Epidermal melanocyte (primary cell): ENCODE data around the gene SLC23A3.
"Not testable (repeated sequence)": the region's sequence is repeated elsewhere in the genome, so short reads cannot be mapped to it uniquely, and the experiment has no call there.

ENCODE experiments used
- DNase-seq: peaks from one replicate; pipeline ENCODE4 v3.0.0; 2011; ENCODE audit warnings: low spot score; ENCODE audit not compliant: insufficient read length

Gene SLC23A3

GRCh38 chr2:219204425-219205164 lies 34.8 kb upstream of the SLC23A3 start:
- no peak for DNase-seq

GRCh38 chr2:219201331-219201730 lies 31.5 kb upstream of the SLC23A3 start:
- DNase-seq = not testable (repeated sequence)

GRCh38 chr2:219200502-219201326 lies 30.9 kb upstream of the SLC23A3 start:
- not testable (repeated sequence) for DNase-seq

DNA sequence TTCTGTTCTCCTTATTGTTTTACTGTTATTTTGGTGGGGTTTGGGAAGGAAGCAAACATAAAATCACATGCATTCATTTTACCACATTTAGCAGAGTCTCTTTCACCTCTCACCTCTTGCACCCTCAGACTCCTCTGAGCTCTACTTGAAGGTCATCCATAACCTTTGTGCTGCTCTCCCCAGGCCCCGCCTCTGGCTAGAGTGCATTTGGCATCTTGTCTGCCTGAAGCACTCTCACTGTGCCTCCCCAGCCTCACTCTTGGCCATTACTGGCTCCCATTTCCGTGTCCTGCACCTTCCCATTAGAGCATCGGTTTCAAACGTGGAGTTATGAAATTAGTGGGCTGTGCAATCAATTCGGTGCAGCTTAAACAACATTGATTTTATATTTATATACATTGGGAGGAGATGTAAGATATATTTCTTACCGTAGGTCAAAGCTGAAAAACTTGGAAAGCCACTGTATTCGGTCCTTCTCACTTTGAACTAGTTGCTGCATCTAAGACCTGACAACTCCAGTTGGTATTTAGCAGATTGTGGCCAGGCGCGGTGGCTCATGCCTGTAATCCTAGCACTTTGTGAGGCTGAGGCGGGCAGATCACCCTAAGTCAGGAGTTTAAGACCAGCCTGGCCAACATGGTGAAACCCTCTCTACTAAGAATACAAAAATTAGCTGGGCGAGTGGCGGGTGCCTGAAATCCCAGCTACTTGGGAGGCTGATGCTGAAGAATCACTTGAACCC lies 29.8 kb upstream of the SLC23A3 start:
- DNase-seq = no peak

GRCh38 chr2:219198974-219199373 lies 29.1 kb upstream of the SLC23A3 start:
- no peak for DNase-seq

DNA sequence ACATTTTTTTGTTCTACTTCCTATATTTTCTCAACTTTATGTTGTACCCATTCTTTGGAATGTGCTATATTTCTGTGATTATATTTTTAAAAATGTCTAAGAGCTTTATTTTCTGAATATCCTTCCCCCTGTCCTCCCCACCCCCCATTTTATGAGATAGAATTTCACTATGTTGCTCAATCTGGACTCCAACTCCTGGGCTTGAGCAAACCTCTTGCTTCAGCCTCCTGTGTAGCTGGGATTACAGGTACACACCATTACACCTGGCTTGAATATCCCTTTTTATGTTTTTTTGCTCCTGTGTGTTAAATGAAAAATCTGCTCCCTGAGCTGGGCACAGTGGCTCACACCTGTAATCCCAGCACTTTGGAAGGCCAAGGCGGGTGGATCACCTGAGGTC lies 27.6 kb upstream of the SLC23A3 start:
- no peak for DNase-seq

DNA sequence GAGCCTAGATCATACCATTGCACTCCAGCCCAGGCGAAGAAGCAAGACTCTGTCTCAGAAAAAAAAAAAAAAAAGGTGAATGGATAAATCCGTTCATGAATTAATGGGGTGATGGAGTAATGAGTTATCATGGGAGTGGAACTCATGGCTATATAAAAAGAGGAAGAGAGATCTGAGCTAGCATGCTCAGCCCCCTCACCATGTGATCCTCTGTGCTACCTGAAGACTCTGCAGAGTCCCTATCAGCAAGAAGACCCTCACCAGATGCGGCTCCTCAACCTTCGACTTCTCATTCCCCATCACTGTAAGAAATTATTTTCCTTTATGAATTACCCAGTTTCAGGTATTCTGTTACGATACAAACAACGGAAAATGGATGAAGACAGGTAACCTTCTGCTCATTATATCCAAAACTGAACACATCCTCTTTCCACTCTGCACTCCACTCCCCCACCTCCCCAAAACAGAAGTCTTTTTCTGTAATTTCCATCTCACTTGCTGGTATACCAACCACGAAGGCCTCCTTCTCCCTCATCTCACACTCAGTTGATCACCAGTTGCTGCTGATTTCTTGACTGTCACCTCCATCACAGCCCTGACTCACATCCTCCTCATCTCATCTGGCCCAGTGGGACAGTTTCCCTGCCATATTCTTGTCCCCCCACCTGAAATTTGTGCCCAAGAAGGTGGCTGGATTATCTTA lies 17.1 kb upstream of the SLC23A3 start:
- DNase-seq = no peak

DNA sequence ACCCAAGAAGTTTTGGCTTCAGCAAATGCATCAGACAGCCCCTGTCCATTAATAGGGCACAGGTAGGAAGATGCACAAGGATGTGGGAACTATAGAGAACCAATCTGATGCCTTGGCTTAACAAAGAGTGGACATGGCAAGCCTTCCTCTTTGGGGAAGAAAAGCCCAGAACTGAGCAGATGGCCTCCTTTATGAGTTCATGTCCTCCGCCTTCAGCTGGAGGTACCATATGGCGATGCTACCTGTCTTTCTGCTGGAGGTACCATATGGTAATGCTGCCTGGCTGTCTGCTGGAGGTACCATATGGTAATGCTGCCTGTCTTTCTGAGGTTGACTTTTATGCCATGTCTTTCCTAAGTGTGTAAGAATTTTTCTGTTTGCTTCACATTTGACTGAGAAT lies 14.3 kb upstream of the SLC23A3 start:
- no peak for DNase-seq

DNA sequence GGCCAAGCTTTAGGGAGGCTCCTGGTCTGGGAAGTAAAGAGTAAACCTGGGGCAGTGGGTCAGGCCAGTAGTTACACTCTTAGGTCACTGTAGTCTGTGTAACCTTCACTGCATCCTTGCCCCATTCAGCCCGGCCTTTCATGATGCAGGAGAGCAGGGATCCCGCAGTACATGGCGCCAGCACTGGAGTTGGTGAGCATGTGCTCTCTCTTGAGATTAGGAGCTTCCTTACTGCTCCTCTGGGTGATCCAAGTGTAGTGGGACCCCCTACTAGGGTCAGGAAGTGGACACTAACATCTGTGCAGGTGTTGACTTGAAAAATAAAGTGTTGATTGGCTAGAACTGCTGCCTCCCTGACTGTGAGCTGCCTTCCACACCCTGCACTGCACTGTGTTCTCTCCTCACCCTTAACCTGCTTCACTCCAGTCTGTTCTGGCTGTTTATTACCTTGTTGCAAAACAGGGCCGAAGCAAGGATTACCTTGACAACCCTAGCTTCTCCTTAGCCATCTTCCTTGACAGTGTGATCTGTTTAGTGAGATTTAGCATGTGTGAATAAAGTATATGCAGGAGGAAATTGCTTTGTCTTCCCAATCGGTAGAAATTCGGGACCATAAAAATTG lies 13.4 kb upstream of the SLC23A3 start:
- DNase-seq = no peak

DNA sequence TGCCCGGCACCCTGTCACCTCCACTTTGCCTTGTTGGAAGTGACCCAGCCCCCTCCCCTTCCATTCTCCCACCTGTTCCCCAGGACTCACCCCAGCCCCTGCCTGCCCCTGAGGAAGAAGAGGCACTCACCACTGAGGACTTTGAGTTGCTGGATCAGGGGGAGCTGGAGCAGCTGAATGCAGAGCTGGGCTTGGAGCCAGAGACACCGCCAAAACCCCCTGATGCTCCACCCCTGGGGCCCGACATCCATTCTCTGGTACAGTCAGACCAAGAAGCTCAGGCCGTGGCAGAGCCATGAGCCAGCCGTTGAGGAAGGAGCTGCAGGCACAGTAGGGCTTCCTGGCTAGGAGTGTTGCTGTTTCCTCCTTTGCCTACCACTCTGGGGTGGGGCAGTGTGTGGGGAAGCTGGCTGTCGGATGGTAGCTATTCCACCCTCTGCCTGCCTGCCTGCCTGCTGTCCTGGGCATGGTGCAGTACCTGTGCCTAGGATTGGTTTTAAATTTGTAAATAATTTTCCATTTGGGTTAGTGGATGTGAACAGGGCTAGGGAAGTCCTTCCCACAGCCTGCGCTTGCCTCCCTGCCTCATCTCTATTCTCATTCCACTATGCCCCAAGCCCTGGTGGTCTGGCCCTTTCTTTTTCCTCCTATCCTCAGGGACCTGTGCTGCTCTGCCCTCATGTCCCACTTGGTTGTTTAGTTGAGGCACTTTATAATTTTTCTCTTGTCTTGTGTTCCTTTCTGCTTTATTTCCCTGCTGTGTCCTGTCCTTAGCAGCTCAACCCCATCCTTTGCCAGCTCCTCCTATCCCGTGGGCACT lies 12.7 kb upstream of the SLC23A3 start:
- no peak for DNase-seq

DNA sequence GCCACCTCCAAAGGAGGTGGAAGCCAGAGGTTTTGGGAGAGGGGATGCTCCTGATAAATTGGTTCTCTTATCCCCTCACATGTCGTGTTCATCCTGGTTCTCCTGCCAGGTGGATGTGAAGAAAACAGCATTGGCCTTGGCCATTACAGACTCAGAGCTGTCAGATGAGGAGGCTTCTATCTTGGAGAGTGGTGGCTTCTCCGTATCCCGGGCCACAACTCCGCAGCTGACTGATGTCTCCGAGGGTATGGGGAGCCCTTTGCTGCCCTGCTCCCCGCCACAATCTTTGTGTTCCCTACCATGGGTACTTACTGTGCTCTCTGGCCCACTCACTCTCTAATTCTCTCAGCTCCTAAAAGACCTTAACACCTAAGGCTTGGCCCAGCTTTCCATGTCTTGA lies 11.7 kb upstream of the SLC23A3 start:
- DNase-seq = no peak

DNA sequence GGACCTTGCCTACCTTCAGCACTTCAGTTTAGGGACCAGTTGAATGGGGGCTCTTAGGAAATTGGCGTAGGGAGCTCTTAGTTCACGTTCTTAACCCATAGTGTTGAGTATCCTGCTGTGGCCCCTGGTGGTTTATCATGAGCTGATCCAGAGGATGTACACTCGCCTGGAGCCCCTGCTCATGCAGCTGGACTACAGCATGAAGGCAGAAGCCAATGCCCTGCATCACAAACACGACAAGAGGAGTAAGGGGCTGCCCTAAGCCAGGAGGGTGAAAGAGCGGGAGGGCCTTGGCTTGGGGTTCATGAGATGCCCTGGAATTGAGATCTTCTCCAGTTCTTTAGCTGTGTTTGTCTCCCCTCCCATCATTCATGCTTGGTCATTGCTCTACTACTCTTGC lies 11.1 kb upstream of the SLC23A3 start:
- no peak for DNase-seq

DNA sequence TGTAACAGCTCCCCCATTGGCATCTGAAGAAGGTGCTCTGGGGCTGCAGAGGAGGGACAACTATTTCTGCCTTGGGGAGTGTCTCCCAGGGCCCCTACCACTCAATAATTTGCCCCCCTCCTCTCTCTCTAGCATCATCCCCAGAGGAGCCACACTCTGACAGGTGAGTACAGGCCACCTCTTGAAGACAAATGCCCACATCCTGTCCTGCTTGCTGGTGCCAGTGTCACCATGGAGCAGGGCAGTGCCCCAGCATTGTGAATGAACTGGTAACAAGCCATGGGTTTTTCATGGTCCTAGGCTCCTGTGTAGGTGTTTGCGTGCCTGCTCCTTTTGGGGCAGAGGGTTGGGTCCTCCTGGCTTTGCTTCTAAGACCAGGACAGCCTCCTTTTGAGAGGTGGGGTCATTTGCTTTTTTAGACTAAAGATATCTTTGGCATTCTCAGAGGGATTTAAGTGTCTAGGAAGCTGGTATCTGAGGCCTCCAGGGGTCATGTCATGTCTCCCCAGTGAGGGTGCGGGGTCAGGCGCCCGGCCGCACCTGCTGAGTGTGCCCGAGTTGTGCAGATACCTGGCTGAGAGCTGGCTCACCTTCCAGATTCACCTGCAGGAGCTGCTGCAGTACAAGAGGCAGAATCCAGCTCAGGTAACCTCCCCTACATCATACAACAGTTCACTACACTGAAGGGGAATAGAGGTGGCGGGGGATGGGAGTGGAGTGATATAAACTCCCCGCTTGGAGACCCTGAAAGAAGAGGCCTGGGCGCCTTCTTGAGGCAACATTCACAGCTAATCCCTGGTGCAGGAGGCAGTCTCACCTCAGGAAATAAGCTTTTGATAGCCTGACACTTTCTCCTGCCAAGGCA lies 10.0 kb upstream of the SLC23A3 start:
- no peak for DNase-seq

- DNase-seq = no peak
Observed at GRCh38 chr2:219178377-219179175, 8.7 kb upstream of the SLC23A3 start.

DNA sequence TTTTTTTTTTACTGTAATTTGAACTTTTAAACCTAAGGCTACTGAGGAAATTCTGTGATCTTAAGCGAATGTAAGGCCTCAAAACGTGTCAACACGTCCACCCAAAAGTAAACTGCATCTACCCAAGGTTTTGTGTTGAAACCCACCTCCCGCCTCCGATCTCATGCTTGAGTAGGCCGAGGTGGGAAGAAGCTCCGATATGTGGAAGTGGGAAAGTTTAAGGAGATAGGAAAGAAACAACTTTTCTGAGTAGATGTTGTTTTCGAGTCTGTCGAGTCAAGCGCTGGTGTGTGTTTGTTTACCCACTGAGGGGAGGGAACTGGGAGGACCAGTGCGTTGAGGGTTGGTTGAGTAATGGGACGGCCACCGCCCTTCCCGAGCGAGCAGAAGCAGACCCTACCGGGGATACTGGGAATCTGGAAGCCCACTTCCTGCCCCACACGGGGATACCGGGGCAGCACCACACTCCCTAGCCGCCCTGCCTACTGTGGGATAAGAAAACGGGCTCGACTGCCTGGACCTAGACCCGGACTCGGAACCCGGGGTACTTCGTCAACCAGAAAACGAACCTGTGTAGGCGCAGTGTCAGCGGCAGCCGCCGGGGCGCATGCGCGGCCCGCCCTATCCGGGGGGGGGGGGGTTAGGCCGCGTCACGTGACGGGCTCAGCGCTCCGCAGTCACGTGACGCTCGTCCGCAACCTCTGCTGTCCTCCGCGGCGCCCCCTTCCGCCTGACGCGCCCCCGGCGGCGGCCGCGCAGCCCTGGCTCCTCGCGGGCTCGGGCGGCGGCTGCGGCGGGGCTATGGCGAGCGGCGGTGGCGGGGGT lies 7.9 kb upstream of the SLC23A3 start, which contains the start of gene RETREG2:
Gene RETREG2, plus strand, starts transcription at position 724 of the 825 bp plus-strand sequence. Its CDS starts 78 bp downstream, at position 802.
- DNase-seq = peak; percentile 93

- DNase-seq = peak; percentile 60
Observed at GRCh38 chr2:219176818-219177551, 7.2 kb upstream of the SLC23A3 start, which contains the start of gene CNPPD1. Gene CNPPD1 (minus strand): TSS chr2:219176925. CDS start chr2:219176828, 97 bp downstream.
